Posterior vena cava (tissue), 2 donors: ENCODE results near the gene TSPAN32. TPM values are rescaled to one million over a fixed set of nuclear protein-coding genes. Genes with fewer than 3 reads are reported as not detected.
"Not testable (repeated sequence)": the region's sequence is repeated elsewhere in the genome, so short reads cannot be mapped to it uniquely, and the experiment has no call there.

Experiments used
- DNase-seq: peaks from one replicate; pipeline ENCODE4 v3.0.0-alpha.2; 2020; ENCODE audit warnings: low spot score
- intact Hi-C, 2 donors: fragments of 100-400 bp; cut with DNase I; formaldehyde crosslinking; loops; one replicate each; pipeline versions ENCODE4 v1.14.1 to v1.14.2; 2022 to 2023
- total RNA-seq, 2 donors: library from RNA; stranded (reverse); fragmentation: NEBNext Ultra II Directional; extraction: Animal tissue kit (Norgen Biotek cat#: 25700); gene quantifications; one replicate each; pipeline ENCODE4 v1.2.1, GENCODE V29; 2021
- donor health status: DM: yes; HTN: yes; CAD: no.
- donor health status: DM: yes; HTN: yes; CAD: no.

The TSPAN32 gene
- total RNA-seq, 2 donors from 2014 or later, result 0.76 to 3.6 TPM

DNA sequence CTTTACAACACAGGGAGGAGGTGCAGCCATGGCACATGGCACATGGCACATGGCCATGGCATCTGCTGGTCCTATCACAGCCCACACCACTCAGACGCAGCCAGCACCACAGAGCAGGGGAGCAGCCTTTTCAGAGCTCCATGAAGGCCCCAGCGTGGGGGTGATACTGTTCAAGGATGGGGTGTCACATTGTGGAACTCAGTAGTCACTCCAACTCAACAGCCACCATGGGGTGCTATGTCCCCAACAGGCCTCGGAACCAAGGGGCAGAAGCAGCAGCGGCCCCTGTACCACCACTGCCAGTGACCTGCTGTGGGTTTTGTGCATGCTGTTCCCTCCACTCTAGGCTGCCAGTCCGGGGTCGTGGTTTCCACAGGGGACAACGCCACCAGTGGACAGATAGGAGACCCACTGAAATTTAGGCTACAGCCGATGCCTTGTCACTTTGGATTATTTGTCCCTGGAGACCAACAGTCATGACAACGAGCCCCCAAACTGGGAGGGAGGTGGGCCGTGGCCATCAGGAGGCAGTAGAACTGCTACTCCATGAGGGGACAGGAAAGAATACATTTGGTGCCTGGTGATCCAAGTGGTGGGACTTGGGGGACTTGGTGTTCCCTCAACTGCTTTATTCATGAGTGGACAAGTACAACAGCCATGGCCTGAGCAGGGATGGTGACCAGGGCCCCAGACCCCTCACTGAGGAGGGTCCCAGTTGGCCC is 44.9 kb downstream of the TSPAN32 start:
- no peak for DNase-seq
- intact Hi-C loops, result no loop called here

DNA sequence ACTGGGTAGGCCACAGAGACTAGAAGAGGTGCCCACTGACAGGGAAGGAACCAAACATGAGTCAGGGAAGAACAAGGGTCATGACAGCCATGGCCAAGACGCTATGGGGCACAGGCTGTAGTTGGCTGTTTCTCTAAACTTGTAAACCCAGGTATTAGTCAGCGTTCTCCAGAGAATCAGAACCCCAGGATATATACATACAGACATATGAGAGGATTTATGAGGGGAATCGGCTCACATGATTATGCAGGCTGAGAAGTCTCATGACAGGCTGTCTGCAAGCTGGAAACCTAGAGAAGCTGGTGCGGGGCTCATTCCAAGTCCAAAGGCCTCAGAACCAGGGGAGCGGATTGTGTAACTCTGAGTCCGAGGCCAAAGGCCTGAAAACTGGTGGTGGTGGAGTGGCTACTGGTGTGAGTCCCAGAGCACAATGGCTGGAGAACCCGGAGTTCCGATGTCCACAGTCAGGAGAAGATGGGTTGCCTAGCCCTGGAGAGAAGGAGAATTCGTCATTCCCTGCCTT is 45.6 kb downstream of the TSPAN32 start:
- intact Hi-C loops, result no loop called here
- no peak for DNase-seq

DNA sequence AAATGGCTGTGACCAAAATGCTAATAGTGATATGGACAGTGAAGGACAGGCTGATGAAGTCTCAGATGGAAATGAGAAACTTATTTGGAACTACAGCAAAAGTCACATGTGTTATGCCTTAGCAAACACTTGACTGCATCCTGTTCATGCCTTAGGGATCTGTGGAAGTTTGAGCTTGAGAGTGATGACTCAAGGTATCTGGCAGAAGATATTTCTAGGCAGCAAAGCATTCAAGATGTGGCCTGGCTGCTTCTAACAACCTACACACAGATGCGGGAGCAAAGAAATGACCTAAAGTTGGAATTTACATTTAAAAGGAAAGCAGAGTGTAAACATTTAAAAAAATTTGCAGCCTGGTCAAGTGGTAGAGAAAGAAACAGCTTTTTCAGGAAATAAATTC is 47.2 kb downstream of the TSPAN32 start:
- intact Hi-C loops, result no loop called here
- no peak for DNase-seq

DNA sequence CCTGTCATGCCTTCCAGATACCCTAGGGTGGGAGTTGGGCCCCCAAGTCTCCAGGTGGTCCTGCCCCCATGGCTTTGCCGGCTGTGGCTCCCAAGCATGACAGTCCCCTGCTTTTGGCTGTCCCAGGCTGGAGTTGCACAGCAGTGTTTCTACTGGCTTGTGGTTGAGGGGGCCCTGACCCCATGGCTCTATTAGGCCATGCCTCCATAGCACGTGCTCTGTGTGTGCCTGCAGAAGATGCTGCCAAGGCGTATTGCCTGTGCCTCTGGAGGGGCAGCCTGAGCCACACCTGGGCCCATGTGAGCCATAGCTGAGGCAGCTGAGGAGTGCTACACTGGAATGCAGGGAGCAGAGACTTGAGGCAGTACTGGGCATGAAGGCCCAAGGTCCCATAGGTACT is 49.9 kb downstream of the TSPAN32 start:
- intact Hi-C loops, result no loop called here
- DNase-seq, result no peak

DNA sequence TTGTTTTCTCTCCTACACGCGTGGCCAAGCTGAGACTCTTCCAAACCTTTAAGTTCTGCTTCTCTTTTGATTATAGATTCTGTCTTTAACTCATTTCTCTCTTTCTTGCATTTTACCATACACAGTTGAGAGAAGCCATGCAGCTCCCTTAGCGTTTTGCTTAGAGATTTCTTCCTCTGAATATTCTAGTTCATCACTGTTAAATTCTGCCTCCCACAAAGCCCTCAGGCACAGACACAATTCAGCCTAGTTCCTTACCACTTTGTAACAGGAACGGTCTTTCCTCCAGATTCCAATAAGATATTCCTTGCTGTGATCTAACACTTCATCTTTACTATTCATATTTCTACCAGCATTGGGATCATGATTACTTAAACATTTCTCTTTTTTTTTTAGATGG is 50.6 kb downstream of the TSPAN32 start:
- no peak for DNase-seq
- intact Hi-C loops, result no loop called here

DNA sequence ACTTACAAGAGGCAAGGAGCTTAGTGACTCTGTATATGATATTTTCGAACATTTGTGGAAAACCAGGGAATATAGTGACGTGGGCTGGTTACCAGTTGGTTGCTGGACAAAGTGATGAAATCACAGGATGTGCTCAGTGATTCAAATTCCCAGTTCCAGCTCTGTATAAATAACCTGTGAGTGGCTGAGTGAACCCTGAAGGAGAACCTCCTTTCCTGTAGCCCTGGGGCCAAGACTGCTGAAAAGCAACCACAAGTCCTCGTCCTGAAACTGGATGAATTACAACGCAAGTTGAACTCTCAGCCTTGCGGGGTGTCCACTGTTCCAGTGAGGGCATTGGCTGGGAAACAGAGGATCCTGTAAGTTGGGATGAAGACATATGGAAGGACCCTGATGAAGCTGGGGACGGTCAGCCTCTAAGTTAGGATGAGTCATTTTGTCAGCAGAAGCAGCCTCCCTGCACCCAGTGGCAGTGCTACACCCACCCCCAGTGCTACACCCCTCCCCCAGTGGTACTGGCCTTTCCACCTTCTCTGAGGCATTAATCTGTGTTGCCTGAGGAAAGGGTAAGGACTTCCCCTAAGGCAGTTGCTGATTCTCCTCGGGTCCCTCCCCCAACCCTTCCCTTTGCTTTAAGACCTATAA is 53.3 kb downstream of the TSPAN32 start:
- intact Hi-C loops, result no loop called here
- DNase-seq, result no peak

DNA sequence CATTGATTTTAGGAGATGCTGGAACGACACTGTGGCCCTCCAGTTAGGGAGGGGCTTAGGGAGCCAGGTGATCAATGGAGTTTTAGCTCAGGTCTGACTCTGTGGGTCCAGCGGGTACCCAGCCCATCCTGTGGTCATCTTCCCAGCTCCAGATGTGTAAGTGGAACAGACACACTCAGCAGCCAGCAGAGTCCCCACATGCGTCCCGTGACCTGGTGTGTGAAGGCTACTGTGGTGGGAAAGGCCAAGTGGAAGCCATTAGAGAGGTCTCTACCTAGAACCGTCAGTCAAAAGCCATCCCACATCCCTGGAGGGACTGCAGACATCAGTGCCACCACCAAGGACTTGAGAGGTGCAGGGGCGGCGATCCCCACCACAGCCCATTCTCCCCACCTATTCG is 55.4 kb downstream of the TSPAN32 start:
- intact Hi-C loops, result no loop called here
- peak; percentile 14 for DNase-seq

DNA sequence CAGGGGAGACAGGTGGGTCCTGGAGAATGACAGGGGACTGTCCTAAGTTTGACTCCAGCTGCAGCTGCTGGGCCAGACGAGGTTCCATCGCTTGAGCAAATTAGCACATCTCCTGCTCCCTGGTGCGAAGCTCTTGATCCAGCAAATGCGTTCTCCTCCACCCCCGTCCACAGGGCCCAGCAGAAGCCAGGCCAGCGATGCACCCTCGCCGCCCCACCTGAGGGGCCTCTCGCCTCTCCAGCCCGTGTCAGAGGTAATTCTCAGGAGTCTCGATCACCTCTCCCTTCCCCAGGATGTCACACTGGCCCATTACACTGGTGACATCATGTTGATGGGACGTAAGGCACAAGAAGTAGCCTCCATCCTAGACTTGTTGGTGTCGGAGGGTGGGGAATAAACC is 55.8 kb downstream of the TSPAN32 start:
- intact Hi-C loops, result not testable (repeated sequence)
- DNase-seq, result peak; percentile 68

DNA sequence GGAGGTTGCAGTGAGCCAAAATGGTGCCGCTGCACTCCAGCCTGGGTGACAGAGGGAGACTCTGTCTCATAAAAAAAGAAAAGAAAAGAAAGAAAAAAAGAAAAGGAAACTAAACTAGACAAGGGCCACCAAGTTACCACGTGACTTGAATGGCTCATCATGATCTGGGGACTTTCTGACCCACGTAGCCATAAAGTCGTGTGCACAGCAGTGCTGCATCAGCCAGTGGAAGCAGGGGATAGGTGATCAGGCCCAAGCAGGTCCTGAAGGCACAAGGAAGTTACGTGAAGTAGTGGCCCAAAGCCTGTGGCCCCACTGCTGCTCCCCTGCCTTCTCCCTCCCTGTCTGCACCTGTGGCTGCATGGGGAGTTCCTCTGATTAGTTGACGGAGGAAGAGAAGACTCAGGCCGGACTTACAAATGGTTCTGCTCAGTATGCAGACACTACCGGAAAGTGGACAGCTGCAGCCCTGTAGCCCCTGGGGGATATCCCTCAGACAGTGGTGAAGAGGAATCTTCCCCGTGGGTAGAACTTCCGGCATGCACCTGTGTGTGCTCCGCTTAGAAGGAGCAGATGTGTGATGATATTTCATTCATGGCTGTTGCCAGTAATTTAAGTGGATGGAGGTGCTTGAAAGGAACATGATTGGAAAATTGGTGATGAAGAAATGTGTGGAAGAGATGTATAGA is 57.1 kb downstream of the TSPAN32 start:
- DNase-seq, result peak; percentile 64
- intact Hi-C loops, result no loop called here

DNA sequence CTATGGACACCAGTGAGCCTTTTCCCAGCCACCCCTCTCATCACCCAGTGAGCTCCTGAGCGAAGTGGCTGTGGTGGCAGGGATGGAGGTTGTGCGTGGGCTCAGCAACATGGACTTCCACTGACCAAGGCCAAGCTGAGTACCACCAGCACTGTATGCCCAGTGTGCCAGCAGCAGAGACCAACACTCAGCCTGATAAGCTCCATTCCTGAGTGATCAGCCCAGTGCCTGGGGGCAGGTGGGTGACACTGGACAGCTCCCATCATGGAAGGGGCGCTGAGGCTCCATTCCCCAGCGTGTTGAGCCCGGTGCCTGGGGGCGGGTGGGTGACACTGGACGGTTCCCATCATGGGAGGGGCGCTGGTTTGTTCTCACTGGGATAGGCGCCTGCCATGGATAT is 57.7 kb downstream of the TSPAN32 start:
- intact Hi-C loops, result no loop called here
- peak; percentile 73 for DNase-seq

DNA sequence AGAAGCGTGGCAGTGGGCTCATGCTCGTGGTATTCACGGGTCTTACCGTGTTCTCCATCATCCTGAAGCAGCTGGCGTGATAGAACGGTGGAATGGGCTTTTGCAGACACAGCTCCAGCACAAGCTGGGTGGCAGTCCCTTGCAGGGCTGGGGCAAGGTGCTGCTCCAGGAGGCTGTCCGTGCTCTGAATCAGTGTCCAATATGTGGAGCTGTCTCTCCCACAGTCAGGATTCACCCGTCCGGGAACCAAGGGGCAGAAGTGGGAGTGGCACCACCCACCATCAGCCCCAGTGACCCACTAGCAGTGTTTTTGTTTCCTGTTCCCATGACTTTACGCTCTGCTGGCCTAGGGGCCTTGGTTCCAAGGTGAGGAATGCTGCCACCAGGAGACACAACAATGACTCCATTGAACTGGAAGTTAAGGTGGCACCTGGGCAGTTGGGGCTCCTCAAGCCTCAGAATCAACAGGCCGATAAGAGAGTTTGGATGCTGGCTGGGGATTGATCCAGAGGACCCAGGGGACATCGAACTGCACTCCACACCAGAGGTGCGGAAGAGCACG is 58.3 kb downstream of the TSPAN32 start:
- DNase-seq, result peak; percentile 58
- intact Hi-C loops, result no loop called here

DNA sequence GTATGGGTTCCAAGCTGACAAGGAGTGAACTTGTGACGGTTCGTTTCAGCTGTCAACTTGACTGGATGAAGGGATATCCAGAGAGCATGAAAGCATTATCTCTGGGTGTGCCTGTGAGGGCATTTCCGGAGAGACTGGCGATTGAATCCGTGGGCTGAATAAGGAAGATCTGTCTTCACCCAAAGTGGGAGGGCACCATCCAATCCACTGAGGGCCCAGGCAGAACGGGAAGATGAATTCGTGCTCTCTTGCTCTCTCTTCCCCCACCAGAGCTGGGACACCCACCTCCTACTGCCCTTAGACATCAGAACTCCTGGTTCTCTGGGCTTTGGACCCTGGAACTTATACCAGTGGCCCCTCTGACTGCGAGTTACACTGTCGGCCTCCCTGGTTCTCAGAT is 59.8 kb downstream of the TSPAN32 start:
- intact Hi-C loops, result no loop called here
- DNase-seq, result peak; percentile 22

DNA sequence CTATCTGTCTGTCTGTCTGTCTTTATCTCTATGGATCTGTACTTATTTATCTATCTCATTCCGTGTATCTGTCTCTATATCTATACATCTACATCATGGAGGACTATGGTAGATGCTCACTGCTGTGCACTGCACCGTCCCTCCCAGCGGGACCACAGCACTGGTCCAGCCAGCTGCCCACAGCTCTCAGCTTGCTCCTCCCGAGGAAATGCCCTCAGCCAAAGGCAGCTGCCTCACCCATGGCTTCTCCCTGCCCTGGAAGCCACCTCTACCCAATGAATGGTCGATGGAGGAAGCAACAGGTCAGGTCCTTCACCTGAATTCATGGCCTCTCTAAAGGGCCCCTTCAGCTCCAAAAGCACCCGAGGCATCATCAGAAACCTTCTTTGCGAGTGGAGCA is 60.6 kb downstream of the TSPAN32 start:
- intact Hi-C loops, result no loop called here
- peak; percentile 45 for DNase-seq

DNA sequence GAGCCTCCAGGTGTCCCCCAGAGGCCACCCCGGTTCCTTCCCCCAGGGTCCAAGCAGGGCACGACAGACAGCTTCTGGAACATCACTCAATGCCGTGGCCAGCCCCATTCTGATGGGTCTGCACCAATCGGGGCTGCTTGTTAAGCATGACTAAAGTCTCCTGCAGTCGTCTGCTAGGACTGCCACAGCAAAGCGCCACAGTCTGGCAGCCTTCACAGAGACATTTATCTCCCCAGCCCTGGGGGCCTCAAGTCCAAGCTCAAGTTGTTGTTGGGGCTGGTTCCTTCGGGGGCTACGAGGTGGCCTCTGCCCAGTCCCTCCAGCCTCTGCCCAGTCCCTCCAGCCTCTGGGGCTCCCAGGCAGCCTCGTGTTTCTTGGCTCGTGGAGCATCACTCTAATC is 61.3 kb downstream of the TSPAN32 start:
- intact Hi-C loops, result no loop called here
- DNase-seq, result peak; percentile 28

DNA sequence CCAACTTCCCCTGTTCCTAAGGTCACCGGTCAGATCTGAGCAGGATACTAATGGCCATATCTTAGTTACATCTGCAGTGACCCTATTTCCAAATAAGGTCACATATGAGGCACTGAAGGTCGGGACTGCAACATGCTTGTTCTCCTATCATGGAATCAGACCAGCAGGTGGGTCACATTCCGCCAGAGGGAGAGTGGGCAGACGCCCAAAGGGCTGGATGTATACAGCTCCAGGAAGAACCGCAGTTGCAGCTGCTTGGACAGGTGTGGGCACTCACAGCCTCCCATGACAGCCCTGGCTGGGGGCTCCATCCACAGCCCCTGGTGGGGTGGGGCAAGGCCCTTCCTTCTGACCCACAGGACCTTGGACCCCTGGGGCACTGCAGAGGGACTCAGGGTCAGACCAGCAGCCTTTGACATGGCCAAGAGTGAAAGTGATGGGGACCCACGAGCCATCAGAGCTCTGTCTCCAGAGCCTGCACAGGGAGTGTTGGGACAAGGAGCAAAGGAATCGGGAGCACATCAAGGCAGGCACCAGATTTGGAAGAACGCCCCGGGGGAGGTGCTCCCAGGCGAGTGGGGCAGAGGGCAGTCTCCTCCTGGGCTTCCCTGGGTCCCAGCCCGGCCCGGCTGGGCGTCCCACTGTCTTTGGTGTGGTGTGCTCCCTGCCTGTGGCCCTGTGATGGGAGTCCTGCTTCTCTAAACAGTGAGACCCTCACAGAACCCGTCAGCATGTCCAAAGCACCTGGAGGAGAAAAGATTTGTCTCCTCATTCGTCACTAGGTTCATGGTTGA is 62.0 kb downstream of the TSPAN32 start:
- intact Hi-C loops, result no loop called here

DNA sequence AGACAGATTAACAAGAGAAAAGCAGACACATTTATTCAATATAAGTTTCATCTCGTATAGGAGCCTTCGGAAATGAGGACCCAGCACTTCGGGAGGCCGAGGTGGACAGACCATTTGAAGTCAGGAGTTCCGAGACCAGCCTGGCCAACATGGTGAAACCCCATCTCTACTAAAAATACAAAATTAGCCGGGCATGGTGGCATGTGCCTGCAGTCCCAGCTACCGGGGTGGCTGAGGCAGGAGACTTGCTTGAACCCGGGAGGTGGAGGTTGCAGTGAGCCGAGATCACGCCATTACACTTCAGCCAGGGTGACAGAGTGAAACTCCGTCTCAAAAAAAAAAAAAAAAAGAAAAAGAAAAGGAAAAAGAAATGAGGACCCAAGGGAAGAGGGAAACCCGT is 62.6 kb downstream of the TSPAN32 start:
- DNase-seq, result peak; percentile 56
- intact Hi-C loops, result not testable (repeated sequence)

More for the DNA sequence above, 62.0 kb downstream of the TSPAN32 start:
- peak; percentile 64 for DNase-seq

DNA sequence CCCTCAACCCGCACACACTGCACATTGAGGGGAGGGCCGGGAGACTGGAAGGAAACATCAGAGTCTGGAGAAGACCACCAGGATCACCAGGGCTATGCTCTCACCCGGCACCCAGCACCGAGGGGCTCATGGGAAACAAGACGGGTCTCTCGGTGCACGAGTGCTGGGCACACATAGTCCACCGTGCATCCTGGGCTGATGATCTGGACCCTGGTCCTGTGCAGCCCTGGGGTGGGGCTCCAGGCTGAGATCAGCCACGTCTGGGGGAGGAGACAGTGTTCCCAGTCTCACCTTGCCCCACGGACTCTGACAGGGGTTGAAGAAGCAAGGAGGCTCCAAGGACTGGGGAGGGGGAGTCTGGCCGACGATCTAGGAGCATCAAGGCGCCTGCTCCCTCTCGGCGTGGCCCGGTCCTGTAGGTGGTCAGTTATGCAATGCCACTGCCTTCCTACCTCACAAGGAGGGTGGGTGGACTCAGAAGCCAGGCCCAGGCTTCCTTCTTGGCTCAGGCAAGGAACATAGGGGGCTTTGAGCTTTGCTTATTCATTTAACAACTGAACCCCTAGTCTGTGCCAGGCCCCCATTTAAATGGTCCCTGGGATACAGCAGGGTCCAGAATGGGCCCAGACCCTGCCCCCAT is 63.9 kb downstream of the TSPAN32 start:
- intact Hi-C loops, result no loop called here
- peak; percentile 68 for DNase-seq

DNA sequence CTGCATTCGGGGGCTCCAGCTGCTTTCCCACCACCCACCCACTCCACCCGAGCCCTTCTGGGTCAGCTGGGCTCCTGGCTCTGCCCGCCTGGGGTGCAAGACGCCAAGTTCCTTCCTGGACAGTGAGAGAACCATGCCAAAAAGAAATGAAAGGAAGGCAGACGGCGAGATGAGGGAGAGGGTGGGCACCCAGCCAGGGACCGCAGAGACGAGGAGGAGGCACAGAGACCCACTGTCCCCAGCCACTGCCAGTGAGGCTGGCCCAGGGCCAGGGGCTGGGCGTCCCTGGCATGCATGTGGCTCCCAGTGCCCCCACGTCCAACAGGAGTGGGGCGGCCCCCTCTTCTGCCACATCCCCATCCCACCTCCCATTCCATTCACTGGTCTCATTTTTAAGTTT is 64.5 kb downstream of the TSPAN32 start:
- peak; percentile 75 for DNase-seq
- intact Hi-C loops, result no loop called here

DNA sequence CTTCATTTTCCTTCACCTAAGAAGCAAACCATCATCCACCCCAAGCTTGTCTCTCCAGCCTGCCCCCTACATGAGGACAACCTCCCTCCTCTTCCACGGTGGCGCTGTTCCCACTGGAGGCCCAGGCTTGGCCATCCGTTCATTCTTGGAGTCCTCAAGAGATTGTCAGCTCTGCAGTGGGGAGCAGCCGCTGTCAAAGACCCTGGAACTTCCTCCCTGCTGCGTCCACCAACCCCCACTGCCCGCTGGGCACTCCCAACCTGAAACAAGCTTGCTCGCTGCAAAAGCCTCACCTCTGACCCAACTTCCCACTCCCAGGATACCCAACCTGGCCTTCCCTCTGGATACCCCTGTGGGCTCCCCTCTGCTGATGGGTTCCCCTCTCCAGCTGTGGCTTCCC is 64.9 kb downstream of the TSPAN32 start:
- DNase-seq, result peak; percentile 66
- intact Hi-C loops, result no loop called here
